Esophagus muscularis mucosa (tissue), 4 donors: ENCODE results near the gene GJA10. TPM values are rescaled to one million over a fixed set of nuclear protein-coding genes. Genes with fewer than 3 reads are reported as not detected.
"Not testable (repeated sequence)": the region's sequence is repeated elsewhere in the genome, so short reads cannot be mapped to it uniquely, and the experiment has no call there.

Experiments used
- DNase-seq: peaks from one replicate; pipeline ENCODE4 v3.0.0-alpha.2; 2017; ENCODE audit errors: extremely low spot score
- H3K27ac ChIP-seq, 4 donors: fragments of 200-600 bp; sonication (generic); replicated peaks in 1 of 4; 1 replicate in 3 of 4; 2 replicates in 1 of 4; pipeline ENCODE4 v1.5.1; 2016 to 2019; ENCODE audit warnings: mild to moderate bottlenecking in 1 of 4
- H3K27me3 ChIP-seq, 4 donors: fragments of 200-600 bp; sonication (generic); one replicate each; pipeline versions ENCODE4 v1.5.1 to v1.6.0; 2016 to 2019
- H3K36me3 ChIP-seq, 4 donors: fragments of 200-600 bp; sonication (generic); one replicate each; pipeline ENCODE4 v1.5.1; 2016 to 2019
- H3K4me1 ChIP-seq, 4 donors: fragments of 200-600 bp; sonication (generic); one replicate each; pipeline ENCODE4 v1.5.1; 2016 to 2019
- H3K4me3 ChIP-seq, 4 donors: fragments of 200-600 bp; sonication (generic); 1 replicate in 2 of 4; 2 replicates in 2 of 4; pipeline ENCODE4 v1.5.1; 2016 to 2019; ENCODE audit warnings: mild to moderate bottlenecking in 4 of 4, moderate library complexity in 1 of 4
- H3K9me3 ChIP-seq, 4 donors: fragments of 200-600 bp; sonication (generic); 1 replicate in 3 of 4; 2 replicates in 1 of 4; pipeline ENCODE4 v1.5.1; 2016 to 2019
- EP300 ChIP-seq: sonication (generic); formaldehyde crosslinking; IDR thresholded peaks from one replicate; pipeline ENCODE4 v1.6.1; 2017; ENCODE audit warnings: antibody characterized with exemption
- POLR2A ChIP-seq: fragments of 450-650 bp; IDR thresholded peaks from one replicate; pipeline ENCODE4 v1.6.1; 2017; ENCODE audit warnings: antibody characterized with exemption, moderate library complexity, mild to moderate bottlenecking, low read depth
- POLR2AphosphoS5 ChIP-seq, 2 donors: sonication (generic); formaldehyde crosslinking; IDR thresholded peaks; one replicate each; pipeline ENCODE4 v1.6.1; 2017; ENCODE audit warnings: antibody characterized with exemption in 2 of 2
- WGBS: methylation state at CpG from one replicate; pipeline ENCODE4 v1.1.5; 2018; 5-methylcytosine and 5-hydroxymethylcytosine counted together
- intact Hi-C: fragments of 100-400 bp; cut with DNase I; formaldehyde crosslinking; loops from one replicate; pipeline ENCODE4 v1.15.1; 2023
- total RNA-seq, 4 donors: library from RNA; depleted of rRNA; stranded (reverse); fragments of >200 nt; gene quantifications; one replicate each; pipeline versions ENCODE4 v1.1.0 to v1.2.1, GENCODE V29; 2016
- TF ChIP-seq, protein P1 (sequence below), 3 experiments: fragments of 200-600 bp in 2 of 3; fragments of 450-650 bp in 1 of 3; sonication (generic) in 2 of 3; IDR thresholded peaks; one replicate each; pipeline ENCODE4 v1.5.1; 2017 to 2019; ENCODE audit warnings: antibody characterized with exemption in 3 of 3, mild to moderate bottlenecking in 2 of 3, moderate library complexity in 1 of 3

The GJA10 gene
- total RNA-seq, 4 donors from 2014 or later: not detected

GRCh38 chr6:89895276-89895874, 1.1 kb downstream of the GJA10 start:
- no peaks in the 10 kb centered on the region for H3K4me1 ChIP-seq
- H3K36me3 ChIP-seq: no peaks in the 10 kb centered on the region
- WGBS: 38% methylated on average over 5 of the region's 8 CpGs
- no peak for TF ChIP-seq EP300
- no peak for TF ChIP-seq POLR2A
- TF ChIP-seq, protein P1, sequence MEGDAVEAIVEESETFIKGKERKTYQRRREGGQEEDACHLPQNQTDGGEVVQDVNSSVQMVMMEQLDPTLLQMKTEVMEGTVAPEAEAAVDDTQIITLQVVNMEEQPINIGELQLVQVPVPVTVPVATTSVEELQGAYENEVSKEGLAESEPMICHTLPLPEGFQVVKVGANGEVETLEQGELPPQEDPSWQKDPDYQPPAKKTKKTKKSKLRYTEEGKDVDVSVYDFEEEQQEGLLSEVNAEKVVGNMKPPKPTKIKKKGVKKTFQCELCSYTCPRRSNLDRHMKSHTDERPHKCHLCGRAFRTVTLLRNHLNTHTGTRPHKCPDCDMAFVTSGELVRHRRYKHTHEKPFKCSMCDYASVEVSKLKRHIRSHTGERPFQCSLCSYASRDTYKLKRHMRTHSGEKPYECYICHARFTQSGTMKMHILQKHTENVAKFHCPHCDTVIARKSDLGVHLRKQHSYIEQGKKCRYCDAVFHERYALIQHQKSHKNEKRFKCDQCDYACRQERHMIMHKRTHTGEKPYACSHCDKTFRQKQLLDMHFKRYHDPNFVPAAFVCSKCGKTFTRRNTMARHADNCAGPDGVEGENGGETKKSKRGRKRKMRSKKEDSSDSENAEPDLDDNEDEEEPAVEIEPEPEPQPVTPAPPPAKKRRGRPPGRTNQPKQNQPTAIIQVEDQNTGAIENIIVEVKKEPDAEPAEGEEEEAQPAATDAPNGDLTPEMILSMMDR (IDR thresholded peaks at IDR 0.05): no peak
- TF ChIP-seq POLR2AphosphoS5 (IDR thresholded peaks at IDR 0.05): no peak
- no peak overlapping the region for H3K27ac ChIP-seq
- intact Hi-C loops: no loop called here
- DNase-seq: peak; percentile 57
- no peak overlapping the region for H3K4me3 ChIP-seq
- peaks cover 0 to 49% (median 0%) of the 10 kb centered on the region in 4 donors for H3K27me3 ChIP-seq
- no peaks in the 10 kb centered on the region for H3K9me3 ChIP-seq

DNA sequence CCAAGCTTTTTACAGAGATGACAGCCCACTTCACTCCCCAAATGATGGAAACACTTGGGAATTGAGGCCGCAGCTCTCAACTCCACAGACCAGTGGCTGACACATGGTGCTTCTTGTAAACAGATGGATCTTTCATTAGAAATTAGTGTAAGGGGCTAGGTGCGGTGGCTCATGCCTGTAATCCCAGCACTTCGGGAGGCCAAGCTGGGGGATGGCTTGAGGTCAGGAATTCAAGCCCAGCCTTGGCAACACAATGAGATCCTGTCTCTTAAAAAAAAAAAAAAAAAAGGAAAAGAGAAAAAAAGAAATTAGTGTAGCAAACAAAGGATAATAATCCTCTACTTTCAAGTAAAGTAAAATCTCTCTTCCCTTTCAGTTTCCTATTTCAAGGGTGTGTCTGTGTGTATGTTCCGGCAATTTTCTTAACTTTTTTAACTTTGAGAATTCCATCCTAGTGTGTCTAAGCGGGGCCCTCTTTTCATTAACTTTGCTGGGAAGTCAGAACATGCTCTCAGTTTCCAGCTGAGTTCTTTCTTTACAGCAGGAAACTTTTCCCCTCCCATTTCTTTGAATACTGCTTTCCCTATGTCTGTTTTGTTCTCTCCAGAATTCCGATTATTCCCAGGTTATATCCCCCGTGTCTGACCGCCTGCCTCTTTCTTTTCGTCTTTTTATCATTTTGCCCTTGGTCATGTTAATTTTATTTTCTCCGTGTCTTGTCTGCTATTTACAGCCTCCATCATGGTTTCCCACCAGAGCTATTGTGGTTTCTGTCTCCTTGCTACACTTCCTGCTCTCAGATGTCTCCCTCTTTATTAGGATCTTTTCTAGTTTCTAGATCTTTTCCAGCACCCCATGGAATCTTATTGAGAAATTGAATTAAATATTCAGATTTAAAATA, 16.0 kb downstream of the GJA10 start:
- H3K4me1 ChIP-seq, H3K9me3 ChIP-seq, H3K36me3 ChIP-seq, H3K27me3 ChIP-seq, H3K4me3 ChIP-seq, intact Hi-C loops, H3K27ac ChIP-seq: not testable (repeated sequence)
- WGBS: 57% methylated on average over 10 of the region's 10 CpGs
- DNase-seq: peak; percentile 24

GRCh38 chr6:89910902-89911240, 16.6 kb downstream of the GJA10 start:
- no peaks in the 10 kb centered on the region for H3K36me3 ChIP-seq
- H3K9me3 ChIP-seq: peaks cover 0 to 4% (median 1%) of the 10 kb centered on the region in 4 donors
- DNase-seq: no peak
- intact Hi-C loops: no loop called here
- H3K4me1 ChIP-seq: no peaks in the 10 kb centered on the region
- H3K27ac ChIP-seq: no peak overlapping the region
- TF ChIP-seq EP300: no peak
- no peak for TF ChIP-seq POLR2A
- TF ChIP-seq, protein P1 (IDR thresholded peaks at IDR 0.05): no peak
- TF ChIP-seq POLR2AphosphoS5 (IDR thresholded peaks at IDR 0.05): no peak
- H3K4me3 ChIP-seq: no peak overlapping the region
- WGBS: 58% methylated on average over 1 of the region's 1 CpG
- H3K27me3 ChIP-seq: no peaks in the 10 kb centered on the region

GRCh38 chr6:89916136-89916920, 22.1 kb downstream of the GJA10 start:
- Histone ChIP-seq H3K27ac (no peak overlapping the region), H3K27me3 (peaks cover 0 to 4% (median 0%) of the 10 kb centered on the region in 4 donors), H3K9me3 (peaks cover 0 to 22% (median 16%) of the 10 kb centered on the region in 4 donors), H3K36me3 (no peaks in the 10 kb centered on the region), H3K4me3 (no peak overlapping the region), H3K4me1 (no peaks in the 10 kb centered on the region)
- TF ChIP-seq, protein P1 (IDR thresholded peaks at IDR 0.05): no peak
- TF ChIP-seq POLR2AphosphoS5 (IDR thresholded peaks at IDR 0.05) (no peak), EP300 (no peak), POLR2A (no peak)
- intact Hi-C loops: no loop called here
- peak; percentile 62 for DNase-seq
- WGBS: 98% methylated on average over 3 of the region's 3 CpGs

GRCh38 chr6:89917216-89917615, 22.9 kb downstream of the GJA10 start:
- DNase-seq: peak; percentile 68
- Histone ChIP-seq H3K27ac (no peak overlapping the region), H3K4me1 (no peaks in the 10 kb centered on the region), H3K9me3 (peaks cover 0 to 22% (median 16%) of the 10 kb centered on the region in 4 donors), H3K36me3 (no peaks in the 10 kb centered on the region), H3K4me3 (no peak overlapping the region), H3K27me3 (peaks cover 0 to 11% (median 0%) of the 10 kb centered on the region in 4 donors)
- 88% methylated on average over 4 of the region's 4 CpGs for WGBS
- TF ChIP-seq EP300: no peak
- intact Hi-C loops: no loop called here
